KMS-11 (cell line): ENCODE measurements around the gene ADGRD2.
"Not testable (repeated sequence)": the region's sequence is repeated elsewhere in the genome, so short reads cannot be mapped to it uniquely, and the experiment has no call there.

ENCODE experiments used
- H2AFZ ChIP-seq: fragments of 200-600 bp; sonication (generic); 2 replicates; pipeline ENCODE4 v1.6.1; 2016; ENCODE audit warnings: antibody characterized with exemption, mixed run types, low read depth
- H3K27ac ChIP-seq: fragments of 200-600 bp; sonication (generic); 2 replicates; pipeline ENCODE4 v1.6.1; 2016; ENCODE audit warnings: mild to moderate bottlenecking, mixed run types
- H3K27me3 ChIP-seq: fragments of 200-600 bp; sonication (generic); 2 replicates; pipeline ENCODE4 v1.6.1; 2017; ENCODE audit warnings: mild to moderate bottlenecking, low read depth, mixed run types, moderate library complexity; ENCODE audit not compliant: insufficient read depth
- H3K36me3 ChIP-seq: fragments of 200-600 bp; sonication (generic); 2 replicates; pipeline ENCODE4 v1.6.1; 2017; ENCODE audit warnings: mild to moderate bottlenecking, mixed run types; ENCODE audit not compliant: insufficient read depth
- H3K4me1 ChIP-seq: fragments of 200-600 bp; sonication (generic); 2 replicates; pipeline ENCODE4 v1.6.1; 2016; ENCODE audit warnings: mild to moderate bottlenecking, low read depth, mixed run types; ENCODE audit not compliant: poor library complexity, severe bottlenecking
- H3K4me2 ChIP-seq: fragments of 200-600 bp; sonication (generic); 2 replicates; pipeline ENCODE4 v1.7.0; 2016; ENCODE audit warnings: mild to moderate bottlenecking, mixed run types
- H3K4me3 ChIP-seq: fragments of 200-600 bp; sonication (generic); IDR thresholded peaks from 2 replicates; pipeline ENCODE4 v1.6.1; 2017; ENCODE audit warnings: low read depth, low read length, mixed read lengths; ENCODE audit not compliant: insufficient read depth
- H3K79me2 ChIP-seq: fragments of 200-600 bp; sonication (generic); 2 replicates; pipeline ENCODE4 v1.6.1; 2016; ENCODE audit warnings: low read depth, mixed run types; ENCODE audit not compliant: insufficient read depth
- H3K9ac ChIP-seq: fragments of 200-600 bp; sonication (generic); 2 replicates; pipeline ENCODE4 v1.6.1; 2016; ENCODE audit warnings: mild to moderate bottlenecking, mixed run types
- H4K20me1 ChIP-seq: fragments of 200-600 bp; sonication (generic); 2 replicates; pipeline ENCODE4 v1.6.1; 2016; ENCODE audit warnings: mild to moderate bottlenecking, mixed run types; ENCODE audit not compliant: insufficient read depth
- CTCF ChIP-seq: fragments of 200-600 bp; sonication (generic); conservative IDR thresholded peaks from 2 replicates; pipeline ENCODE4 v1.6.1; 2017; ENCODE audit warnings: low read depth, mild to moderate bottlenecking, antibody characterized with exemption, low read length, moderate library complexity, mixed read lengths

The ADGRD2 gene

DNA sequence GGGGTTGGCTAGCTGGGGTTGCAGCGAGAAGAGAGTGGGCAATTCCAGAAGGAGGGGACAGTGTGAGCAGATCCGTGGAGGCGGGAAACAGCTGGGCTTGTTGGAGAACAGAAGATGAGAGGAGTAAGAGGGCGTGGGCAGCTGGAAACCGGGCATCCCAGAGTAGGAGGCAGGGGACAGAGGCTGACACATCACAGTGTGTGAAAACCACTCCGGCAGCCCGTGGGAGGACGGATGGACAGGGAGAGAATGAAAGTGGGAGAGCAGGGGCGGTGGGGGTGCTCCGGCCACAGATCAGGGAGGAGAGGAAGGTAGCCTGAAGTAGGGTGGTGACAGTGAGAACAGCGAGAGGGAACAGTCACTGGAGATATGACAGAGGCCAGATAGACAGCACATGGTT lies 26.7 kb upstream of the ADGRD2 start:
- Histone ChIP-seq H3K36me3 (no peaks in the 10 kb centered on the region), H2AFZ (no peak overlapping the region), H3K4me2 (no peak overlapping the region), H3K27ac (no peak overlapping the region), H3K79me2 (no peaks in the 10 kb centered on the region), H3K4me3 (no peak overlapping the region), H4K20me1 (no peaks in the 10 kb centered on the region), H3K4me1 (no peaks in the 10 kb centered on the region), H3K9ac (no peak overlapping the region), H3K27me3 (no peaks in the 10 kb centered on the region)
- TF ChIP-seq CTCF = no peak

DNA sequence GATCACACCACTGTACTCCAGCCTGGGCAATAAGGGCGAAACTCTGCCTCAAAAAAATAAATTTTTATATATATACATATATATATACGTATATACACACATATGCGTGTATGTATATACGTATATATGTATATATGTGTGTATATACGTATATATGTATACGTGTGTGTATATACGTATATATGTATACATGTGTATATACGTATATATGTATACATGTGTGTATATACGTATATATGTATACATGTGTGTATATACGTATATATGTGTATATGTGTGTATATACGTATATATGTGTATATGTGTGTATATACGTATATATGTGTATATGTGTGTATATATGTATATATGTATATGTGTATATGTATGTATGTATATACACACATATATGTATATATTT lies 24.5 kb upstream of the ADGRD2 start:
- not testable (repeated sequence) for H2AFZ ChIP-seq, H4K20me1 ChIP-seq, H3K79me2 ChIP-seq, H3K36me3 ChIP-seq, H3K9ac ChIP-seq, H3K27me3 ChIP-seq, H3K27ac ChIP-seq, H3K4me3 ChIP-seq, H3K4me2 ChIP-seq, H3K4me1 ChIP-seq

GRCh38 chr9:124426361-124426760 lies 23.9 kb upstream of the ADGRD2 start:
- H3K27me3 ChIP-seq = no peaks in the 10 kb centered on the region
- H3K4me1 ChIP-seq = no peaks in the 10 kb centered on the region
- no peak overlapping the region for H3K4me2 ChIP-seq
- no peak overlapping the region for H3K4me3 ChIP-seq
- H3K79me2 ChIP-seq = no peaks in the 10 kb centered on the region
- H3K27ac ChIP-seq = no peak overlapping the region
- no peak overlapping the region for H3K9ac ChIP-seq
- no peak for TF ChIP-seq CTCF
- H2AFZ ChIP-seq = no peak overlapping the region
- no peaks in the 10 kb centered on the region for H4K20me1 ChIP-seq
- H3K36me3 ChIP-seq = no peaks in the 10 kb centered on the region

- Histone ChIP-seq H3K27ac (no peak overlapping the region), H3K4me2 (no peak overlapping the region), H3K9ac (no peak overlapping the region), H4K20me1 (no peaks in the 10 kb centered on the region), H3K27me3 (no peaks in the 10 kb centered on the region), H3K4me1 (no peaks in the 10 kb centered on the region), H2AFZ (no peak overlapping the region), H3K36me3 (no peaks in the 10 kb centered on the region), H3K79me2 (no peaks in the 10 kb centered on the region), H3K4me3 (no peak overlapping the region)
- no peak for TF ChIP-seq CTCF
Observed at GRCh38 chr9:124427281-124427680, 23.0 kb upstream of the ADGRD2 start.

DNA sequence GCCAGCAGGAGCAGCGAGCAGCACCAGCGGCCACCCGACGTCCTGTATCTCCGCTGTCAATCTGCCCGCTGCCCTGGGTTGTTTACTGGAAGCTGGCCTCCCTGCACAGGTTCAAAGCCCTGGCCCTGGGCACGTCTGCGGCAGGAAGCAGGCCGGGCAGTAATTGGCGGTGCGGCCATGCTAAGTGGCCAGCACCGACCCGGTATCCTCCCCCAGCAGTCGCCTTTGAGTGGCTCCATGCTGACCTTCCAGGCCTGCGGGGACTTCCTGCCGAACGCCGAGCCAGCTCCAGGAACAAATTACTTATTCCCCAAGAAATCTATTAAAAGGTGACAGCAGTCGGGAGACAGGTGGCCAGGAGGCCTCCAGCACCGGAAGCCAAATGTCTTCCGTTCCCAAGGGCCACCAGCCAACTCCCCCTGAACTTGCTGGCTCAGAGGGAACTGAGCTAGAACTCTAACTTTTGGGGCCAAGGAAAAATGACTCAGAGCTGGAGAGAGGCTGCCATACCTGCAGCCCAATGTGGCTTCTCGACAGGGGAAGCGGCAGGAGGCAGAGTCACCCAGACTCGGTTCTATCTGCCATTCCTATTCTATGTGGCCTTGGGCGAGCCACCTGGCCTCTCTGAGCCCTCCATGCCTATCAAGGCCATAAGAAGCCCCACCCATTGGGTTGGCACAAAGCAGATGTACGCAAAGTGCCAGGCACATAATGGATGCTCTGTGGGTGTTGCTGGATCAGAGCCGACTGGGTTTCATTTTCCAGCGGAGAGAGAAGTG lies 21.3 kb upstream of the ADGRD2 start:
- no peak overlapping the region for H3K9ac ChIP-seq

More for the DNA sequence above, 21.3 kb upstream of the ADGRD2 start:
- Histone ChIP-seq H3K36me3 (no peaks in the 10 kb centered on the region), H3K27ac (no peak overlapping the region), H3K79me2 (no peaks in the 10 kb centered on the region), H3K4me3 (no peak overlapping the region), H3K4me1 (no peaks in the 10 kb centered on the region), H4K20me1 (no peaks in the 10 kb centered on the region), H3K4me2 (no peak overlapping the region), H2AFZ (no peak overlapping the region), H3K27me3 (no peaks in the 10 kb centered on the region)
- TF ChIP-seq CTCF = no peak
